Thoracic aorta (tissue), 2 donors: ENCODE measurements around the gene SDK2. TPM values are rescaled to one million over a fixed set of nuclear protein-coding genes. Genes with fewer than 3 reads are reported as not detected.

ENCODE experiments used
- ATAC-seq: fragments of 150-250 bp; one replicate; pipeline ENCODE4 v1.8.0; 2017; ENCODE audit warnings: low read depth; ENCODE audit not compliant: insufficient number of reproducible peaks, low FRiP score
- DNase-seq: peaks from one replicate; pipeline ENCODE4 v3.0.0-alpha.2; 2020; ENCODE audit warnings: low spot score
- H3K27ac ChIP-seq, 2 donors: fragments of 200-600 bp; sonication (generic); 1 replicate in 1 of 2; 2 replicates in 1 of 2; pipeline ENCODE4 v1.5.1; 2016; ENCODE audit warnings: mild to moderate bottlenecking in 2 of 2, moderate library complexity in 2 of 2
- H3K27me3 ChIP-seq: fragments of 200-600 bp; sonication (generic); replicated peaks from 2 replicates; pipeline ENCODE4 v1.6.0; 2016; ENCODE audit warnings: mild to moderate bottlenecking; ENCODE audit not compliant: insufficient read depth
- H3K36me3 ChIP-seq: fragments of 200-600 bp; sonication (generic); one replicate; pipeline ENCODE4 v1.5.1; 2016
- H3K4me1 ChIP-seq, 2 donors: fragments of 200-600 bp; sonication (generic); 1 replicate in 1 of 2; 2 replicates in 1 of 2; pipeline versions ENCODE4 v1.5.1 to v1.6.0; 2016; ENCODE audit warnings: low read depth in 2 of 2, mild to moderate bottlenecking in 1 of 2; ENCODE audit not compliant: control insufficient read depth in 1 of 2
- H3K4me3 ChIP-seq: fragments of 200-600 bp; sonication (generic); 2 replicates; pipeline ENCODE4 v1.5.1; 2016; ENCODE audit warnings: mild to moderate bottlenecking
- H3K9me3 ChIP-seq: fragments of 200-600 bp; sonication (generic); 2 replicates; pipeline ENCODE4 v1.5.1; 2016
- total RNA-seq, 2 donors: library from RNA; depleted of rRNA; stranded (reverse); fragments of >200 nt; gene quantifications; one replicate each; pipeline versions ENCODE4 v1.1.0 to v1.2.3, GENCODE V29; 2016
- TF ChIP-seq, protein P1 (sequence below): fragments of 200-600 bp; sonication (generic); IDR thresholded peaks from one replicate; pipeline ENCODE4 v1.5.1; 2019; ENCODE audit warnings: antibody characterized with exemption

Gene SDK2
- total RNA-seq, 2 donors from 2014 or later: 6.0 to 8.9 TPM

GRCh38 chr17:73604476-73604875 lies 39.8 kb downstream of the SDK2 start:
- Histone ChIP-seq H3K4me1 (no peaks in the 10 kb centered on the region), H3K9me3 (no peaks in the 10 kb centered on the region), H3K27ac (no peak overlapping the region), H3K27me3 (no peaks in the 10 kb centered on the region), H3K4me3 (no peak overlapping the region), H3K36me3 (no peaks in the 10 kb centered on the region)
- DNase-seq: no peak
- ATAC-seq: no peak
- TF ChIP-seq, protein P1, sequence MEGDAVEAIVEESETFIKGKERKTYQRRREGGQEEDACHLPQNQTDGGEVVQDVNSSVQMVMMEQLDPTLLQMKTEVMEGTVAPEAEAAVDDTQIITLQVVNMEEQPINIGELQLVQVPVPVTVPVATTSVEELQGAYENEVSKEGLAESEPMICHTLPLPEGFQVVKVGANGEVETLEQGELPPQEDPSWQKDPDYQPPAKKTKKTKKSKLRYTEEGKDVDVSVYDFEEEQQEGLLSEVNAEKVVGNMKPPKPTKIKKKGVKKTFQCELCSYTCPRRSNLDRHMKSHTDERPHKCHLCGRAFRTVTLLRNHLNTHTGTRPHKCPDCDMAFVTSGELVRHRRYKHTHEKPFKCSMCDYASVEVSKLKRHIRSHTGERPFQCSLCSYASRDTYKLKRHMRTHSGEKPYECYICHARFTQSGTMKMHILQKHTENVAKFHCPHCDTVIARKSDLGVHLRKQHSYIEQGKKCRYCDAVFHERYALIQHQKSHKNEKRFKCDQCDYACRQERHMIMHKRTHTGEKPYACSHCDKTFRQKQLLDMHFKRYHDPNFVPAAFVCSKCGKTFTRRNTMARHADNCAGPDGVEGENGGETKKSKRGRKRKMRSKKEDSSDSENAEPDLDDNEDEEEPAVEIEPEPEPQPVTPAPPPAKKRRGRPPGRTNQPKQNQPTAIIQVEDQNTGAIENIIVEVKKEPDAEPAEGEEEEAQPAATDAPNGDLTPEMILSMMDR: no peak

GRCh38 chr17:73603971-73604370 lies 40.3 kb downstream of the SDK2 start:
- no peak for ATAC-seq
- Histone ChIP-seq H3K36me3 (no peaks in the 10 kb centered on the region), H3K4me3 (no peak overlapping the region), H3K27me3 (no peaks in the 10 kb centered on the region), H3K27ac (no peak overlapping the region), H3K4me1 (no peaks in the 10 kb centered on the region), H3K9me3 (no peaks in the 10 kb centered on the region)
- TF ChIP-seq, protein P1: no peak
- DNase-seq: no peak

- Histone ChIP-seq H3K27ac (no peak overlapping the region), H3K4me1 (no peaks in the 10 kb centered on the region), H3K9me3 (no peaks in the 10 kb centered on the region), H3K27me3 (no peaks in the 10 kb centered on the region), H3K4me3 (no peak overlapping the region), H3K36me3 (no peaks in the 10 kb centered on the region)
- DNase-seq: no peak
- no peak for ATAC-seq
- TF ChIP-seq, protein P1: no peak
Measured at GRCh38 chr17:73600103-73600871, 44.0 kb downstream of the SDK2 start.

DNA sequence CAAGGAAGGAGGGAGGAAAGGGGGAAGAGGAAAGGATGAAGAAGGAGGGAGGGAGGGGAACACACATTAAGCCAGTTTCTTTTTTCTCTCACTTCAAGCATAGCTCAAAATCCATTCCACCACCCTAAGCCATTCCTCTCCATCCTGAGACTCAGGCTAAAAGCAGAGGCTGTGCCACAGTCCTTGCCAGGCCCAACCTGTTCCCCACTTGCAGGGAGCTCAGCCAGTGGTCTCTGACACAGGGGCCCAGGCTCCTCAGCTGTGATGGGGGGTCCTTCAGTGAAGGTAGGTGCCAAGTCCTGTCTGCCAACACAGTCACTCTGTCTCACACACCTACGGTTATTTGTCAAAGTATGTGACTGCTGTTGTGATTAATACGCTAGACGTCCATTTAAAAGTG lies 44.6 kb downstream of the SDK2 start:
- no peaks in the 10 kb centered on the region for H3K4me1 ChIP-seq
- DNase-seq (no peak), ATAC-seq (no peak)
- H3K36me3 ChIP-seq: no peaks in the 10 kb centered on the region
- H3K27me3 ChIP-seq: no peaks in the 10 kb centered on the region
- no peak overlapping the region for H3K27ac ChIP-seq
- no peak overlapping the region for H3K4me3 ChIP-seq
- TF ChIP-seq, protein P1: no peak
- H3K9me3 ChIP-seq: no peaks in the 10 kb centered on the region

- Histone ChIP-seq H3K27ac (no peak overlapping the region), H3K4me1 (no peaks in the 10 kb centered on the region), H3K27me3 (no peaks in the 10 kb centered on the region), H3K36me3 (no peaks in the 10 kb centered on the region), H3K4me3 (no peak overlapping the region), H3K9me3 (no peaks in the 10 kb centered on the region)
- DNase-seq: no peak
- no peak for ATAC-seq
- TF ChIP-seq, protein P1: no peak
Measured at GRCh38 chr17:73598212-73598611, 46.0 kb downstream of the SDK2 start.
